Esophagus squamous epithelium (tissue), 4 donors: ENCODE results near the gene RARA.

Source experiments
- POLR2A ChIP-seq, 4 donors: fragments of 450-650 bp; IDR thresholded peaks; one replicate each; pipeline ENCODE4 v1.6.1; 2017; ENCODE audit warnings: antibody characterized with exemption in 4 of 4, mild to moderate bottlenecking in 4 of 4, moderate library complexity in 3 of 4
- TF ChIP-seq, protein P1 (sequence below), 6 experiments: fragments of 450-650 bp in 4 of 6; fragments of 200-600 bp in 2 of 6; sonication (generic) in 2 of 6; IDR thresholded peaks; one replicate each; pipeline ENCODE4 v1.5.1; 2016 to 2019; ENCODE audit warnings: antibody characterized with exemption in 6 of 6, mild to moderate bottlenecking in 4 of 6, moderate library complexity in 4 of 6

DNA sequence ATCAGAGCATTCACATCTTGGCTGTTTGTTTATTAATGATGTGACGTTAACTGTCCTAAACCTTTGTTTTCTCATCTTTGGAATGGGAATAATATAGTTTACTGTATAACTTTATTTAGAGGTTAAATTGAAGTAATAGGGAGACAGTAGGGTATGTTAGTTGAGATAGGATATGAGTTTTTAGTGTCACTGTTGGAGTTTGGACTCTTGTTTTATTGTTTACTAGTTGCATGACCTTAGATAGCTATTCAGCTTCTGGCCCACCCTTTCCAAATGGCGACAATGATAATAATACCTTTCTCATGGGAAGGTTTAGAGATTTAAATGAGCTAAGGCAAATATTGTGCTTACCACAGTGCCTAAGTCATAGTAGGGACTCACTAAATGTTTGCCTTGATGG, 49.5 kb upstream of the RARA start:
- TF ChIP-seq, protein P1, sequence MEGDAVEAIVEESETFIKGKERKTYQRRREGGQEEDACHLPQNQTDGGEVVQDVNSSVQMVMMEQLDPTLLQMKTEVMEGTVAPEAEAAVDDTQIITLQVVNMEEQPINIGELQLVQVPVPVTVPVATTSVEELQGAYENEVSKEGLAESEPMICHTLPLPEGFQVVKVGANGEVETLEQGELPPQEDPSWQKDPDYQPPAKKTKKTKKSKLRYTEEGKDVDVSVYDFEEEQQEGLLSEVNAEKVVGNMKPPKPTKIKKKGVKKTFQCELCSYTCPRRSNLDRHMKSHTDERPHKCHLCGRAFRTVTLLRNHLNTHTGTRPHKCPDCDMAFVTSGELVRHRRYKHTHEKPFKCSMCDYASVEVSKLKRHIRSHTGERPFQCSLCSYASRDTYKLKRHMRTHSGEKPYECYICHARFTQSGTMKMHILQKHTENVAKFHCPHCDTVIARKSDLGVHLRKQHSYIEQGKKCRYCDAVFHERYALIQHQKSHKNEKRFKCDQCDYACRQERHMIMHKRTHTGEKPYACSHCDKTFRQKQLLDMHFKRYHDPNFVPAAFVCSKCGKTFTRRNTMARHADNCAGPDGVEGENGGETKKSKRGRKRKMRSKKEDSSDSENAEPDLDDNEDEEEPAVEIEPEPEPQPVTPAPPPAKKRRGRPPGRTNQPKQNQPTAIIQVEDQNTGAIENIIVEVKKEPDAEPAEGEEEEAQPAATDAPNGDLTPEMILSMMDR (IDR thresholded peaks at IDR 0.05): no peak
- TF ChIP-seq POLR2A (IDR thresholded peaks at IDR 0.05): no peak
